HepG2 (cell line): ENCODE measurements around the gene ARRDC4. TPM values are rescaled to one million over a fixed set of nuclear protein-coding genes. Genes with fewer than 3 reads are reported as not detected.

ENCODE experiments used
- ATF7-NPFF ChIP-seq: sonication (generic); formaldehyde crosslinking; IDR thresholded peaks from 2 replicates; pipeline ENCODE4 v1.8.1; 2023; ENCODE audit warnings: mild to moderate bottlenecking, low read depth, missing genetic modification reagents, moderate library complexity
- FOXC1 ChIP-seq: sonication (generic); formaldehyde crosslinking; IDR thresholded peaks from 2 replicates; pipeline ENCODE4 v1.8.0; 2022; ENCODE audit warnings: mild to moderate bottlenecking, missing genetic modification reagents, borderline replicate concordance
- FOXK1 ChIP-seq: sonication (generic); formaldehyde crosslinking; IDR thresholded peaks from 2 replicates; pipeline ENCODE4 v1.4.0; 2020; ENCODE audit warnings: low read depth, missing genetic modification reagents, borderline replicate concordance
- IKZF4 ChIP-seq: sonication (generic); formaldehyde crosslinking; IDR thresholded peaks from 2 replicates; pipeline ENCODE4 v1.5.1; 2020; ENCODE audit warnings: borderline replicate concordance, mild to moderate bottlenecking, low read depth, missing genetic modification reagents; ENCODE audit errors: not compliant biosample characterization
- MED1 ChIP-seq: sonication (generic); formaldehyde crosslinking; IDR thresholded peaks from 2 replicates; pipeline ENCODE4 v1.4.0; 2020; ENCODE audit warnings: missing genetic modification reagents
- MTA1 ChIP-seq: sonication (generic); formaldehyde crosslinking; IDR thresholded peaks from 2 replicates; pipeline ENCODE4 v1.4.0; 2020; ENCODE audit warnings: missing genetic modification reagents, mild to moderate bottlenecking, borderline replicate concordance
- SNAPC2 ChIP-seq: sonication (generic); formaldehyde crosslinking; IDR thresholded peaks from 2 replicates; pipeline ENCODE4 v1.8.1; 2022; ENCODE audit warnings: mild to moderate bottlenecking, missing genetic modification reagents
- ZNF160 ChIP-seq: sonication (generic); formaldehyde crosslinking; IDR thresholded peaks from 2 replicates; pipeline ENCODE4 v1.8.0; 2022; ENCODE audit warnings: mild to moderate bottlenecking, inconsistent platforms, missing genetic modification reagents
- ZNF432 ChIP-seq: sonication (generic); formaldehyde crosslinking; IDR thresholded peaks from 2 replicates; pipeline ENCODE4 v1.5.0; 2020; ENCODE audit warnings: missing genetic modification reagents, mild to moderate bottlenecking, borderline replicate concordance
- polyA plus RNA-seq, 8 experiments: library from polyadenylated mRNA; depleted of rRNA in 3 of 8; stranded (reverse) in 7 of 8; unstranded in 1 of 8; fragments of >200 nt; fragmentation: Illumina TruSeq in 4 of 8; extraction: Trizol in 4 of 8; gene quantifications; 2 replicates each; pipeline versions ENCODE4 v1.2.1 to v1.2.3, GENCODE V29; 2011 to 2016; ENCODE audit warnings: low read depth in 4 of 8, missing spikeins in 1 of 8, mixed read lengths in 1 of 8; ENCODE audit not compliant: insufficient read depth in 1 of 8
- total RNA-seq, 5 experiments: library from RNA; depleted of rRNA; stranded (reverse); fragments of >200 nt; fragmentation: Illumina TruSeq; extraction: Trizol; gene quantifications; 2 replicates each; pipeline ENCODE4 v1.2.3, GENCODE V29; 2016; ENCODE audit warnings: low read depth in 1 of 5
- TF ChIP-seq, protein P1 (sequence below): sonication (generic); formaldehyde crosslinking; IDR thresholded peaks from 2 replicates; pipeline ENCODE4 v1.4.0; 2020; ENCODE audit warnings: low read depth, mild to moderate bottlenecking, missing genetic modification reagents
- TF ChIP-seq, protein P2 (sequence below): sonication (generic); formaldehyde crosslinking; IDR thresholded peaks from 2 replicates; pipeline ENCODE4 v1.8.1; 2023; ENCODE audit warnings: mild to moderate bottlenecking, inconsistent platforms, moderate library complexity, missing genetic modification reagents, borderline replicate concordance
- TF ChIP-seq, protein P3 (sequence below): sonication (generic); formaldehyde crosslinking; IDR thresholded peaks from 2 replicates; pipeline ENCODE4 v1.5.0; 2020; ENCODE audit warnings: missing genetic modification reagents
- TF ChIP-seq, protein P4 (sequence below): sonication (generic); formaldehyde crosslinking; IDR thresholded peaks from 2 replicates; pipeline ENCODE4 v1.8.0; 2022; ENCODE audit warnings: mild to moderate bottlenecking, missing genetic modification reagents; ENCODE audit not compliant: insufficient replicate concordance
- TF ChIP-seq, protein P5 (sequence below): sonication (generic); formaldehyde crosslinking; IDR thresholded peaks from 2 replicates; pipeline ENCODE4 v1.5.0; 2020; ENCODE audit warnings: mild to moderate bottlenecking, missing genetic modification reagents, moderate library complexity
- TF ChIP-seq, protein P6 (sequence below): sonication (generic); formaldehyde crosslinking; IDR thresholded peaks from 2 replicates; pipeline ENCODE4 v1.4.0; 2020; ENCODE audit warnings: mild to moderate bottlenecking, low read depth, missing genetic modification reagents

The ARRDC4 gene
- total and polyA plus RNA-seq, 2 of the 13 experiments (the other 11 are each of a cell fraction or from before 2014, with no cell fraction given): 1.5 to 2.5 TPM

DNA sequence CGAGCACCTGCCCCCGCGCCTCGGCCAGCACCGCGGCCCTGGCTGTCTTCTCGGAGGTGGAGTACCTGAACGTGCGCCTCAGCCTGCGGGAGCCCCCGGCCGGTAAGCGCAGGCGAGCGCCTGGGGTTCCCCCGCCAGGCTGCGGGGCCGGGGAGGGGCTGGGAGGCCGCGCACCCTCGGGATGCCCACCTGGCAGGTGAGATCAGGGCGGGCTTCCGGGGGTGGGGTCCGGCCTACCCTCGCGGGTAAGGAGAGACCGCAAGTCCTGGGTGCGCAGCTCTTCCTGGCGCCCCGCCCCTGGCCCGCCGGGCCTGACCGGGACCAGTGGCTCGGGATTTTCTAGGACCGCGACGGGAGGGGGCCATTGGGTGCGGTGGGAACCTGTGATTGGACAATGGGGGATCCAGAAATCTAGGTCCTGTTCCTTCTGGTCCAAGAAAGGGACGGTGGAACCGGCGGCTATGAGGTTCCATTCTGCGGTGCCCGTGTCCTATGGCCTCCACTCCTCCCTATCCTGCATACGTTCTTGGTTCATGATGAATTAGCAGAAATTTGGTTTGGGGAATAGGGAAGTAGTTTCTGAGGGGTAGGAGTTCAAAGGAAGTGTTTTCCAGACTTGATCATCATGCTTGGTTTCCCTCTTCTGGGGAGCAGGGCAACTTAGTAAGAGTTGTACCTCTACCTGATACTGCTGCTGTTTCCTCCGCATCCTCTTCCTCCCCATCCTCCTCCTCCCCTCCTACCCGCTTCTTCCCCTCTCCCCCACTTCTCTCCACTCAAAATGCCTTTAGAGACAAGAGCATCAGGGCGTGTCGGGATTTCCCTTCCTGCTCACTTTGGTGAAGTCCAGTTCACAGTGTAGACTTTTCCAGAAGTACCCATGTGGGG lies 808 bp downstream of the ARRDC4 start (continued):
- TF ChIP-seq, protein P1, sequence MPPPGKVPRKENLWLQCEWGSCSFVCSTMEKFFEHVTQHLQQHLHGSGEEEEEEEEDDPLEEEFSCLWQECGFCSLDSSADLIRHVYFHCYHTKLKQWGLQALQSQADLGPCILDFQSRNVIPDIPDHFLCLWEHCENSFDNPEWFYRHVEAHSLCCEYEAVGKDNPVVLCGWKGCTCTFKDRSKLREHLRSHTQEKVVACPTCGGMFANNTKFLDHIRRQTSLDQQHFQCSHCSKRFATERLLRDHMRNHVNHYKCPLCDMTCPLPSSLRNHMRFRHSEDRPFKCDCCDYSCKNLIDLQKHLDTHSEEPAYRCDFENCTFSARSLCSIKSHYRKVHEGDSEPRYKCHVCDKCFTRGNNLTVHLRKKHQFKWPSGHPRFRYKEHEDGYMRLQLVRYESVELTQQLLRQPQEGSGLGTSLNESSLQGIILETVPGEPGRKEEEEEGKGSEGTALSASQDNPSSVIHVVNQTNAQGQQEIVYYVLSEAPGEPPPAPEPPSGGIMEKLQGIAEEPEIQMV (CRISPR knock-in tag): no peak
- TF ChIP-seq, protein P2, sequence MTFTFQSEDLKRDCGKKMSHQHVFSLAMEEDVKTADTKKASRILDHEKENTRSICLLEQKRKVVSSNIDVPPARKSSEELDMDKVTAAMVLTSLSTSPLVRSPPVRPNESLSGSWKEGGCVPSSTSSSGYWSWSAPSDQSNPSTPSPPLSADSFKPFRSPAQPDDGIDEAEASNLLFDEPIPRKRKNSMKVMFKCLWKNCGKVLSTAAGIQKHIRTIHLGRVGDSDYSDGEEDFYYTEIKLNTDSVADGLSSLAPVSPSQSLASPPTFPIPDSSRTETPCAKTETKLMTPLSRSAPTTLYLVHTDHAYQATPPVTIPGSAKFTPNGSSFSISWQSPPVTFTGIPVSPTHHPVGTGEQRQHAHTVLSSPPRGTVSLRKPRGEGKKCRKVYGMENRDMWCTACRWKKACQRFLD (CRISPR knock-in tag): no peak
- no peak for TF ChIP-seq ATF7-NPFF (CRISPR knock-in tag)
- TF ChIP-seq, protein P3, sequence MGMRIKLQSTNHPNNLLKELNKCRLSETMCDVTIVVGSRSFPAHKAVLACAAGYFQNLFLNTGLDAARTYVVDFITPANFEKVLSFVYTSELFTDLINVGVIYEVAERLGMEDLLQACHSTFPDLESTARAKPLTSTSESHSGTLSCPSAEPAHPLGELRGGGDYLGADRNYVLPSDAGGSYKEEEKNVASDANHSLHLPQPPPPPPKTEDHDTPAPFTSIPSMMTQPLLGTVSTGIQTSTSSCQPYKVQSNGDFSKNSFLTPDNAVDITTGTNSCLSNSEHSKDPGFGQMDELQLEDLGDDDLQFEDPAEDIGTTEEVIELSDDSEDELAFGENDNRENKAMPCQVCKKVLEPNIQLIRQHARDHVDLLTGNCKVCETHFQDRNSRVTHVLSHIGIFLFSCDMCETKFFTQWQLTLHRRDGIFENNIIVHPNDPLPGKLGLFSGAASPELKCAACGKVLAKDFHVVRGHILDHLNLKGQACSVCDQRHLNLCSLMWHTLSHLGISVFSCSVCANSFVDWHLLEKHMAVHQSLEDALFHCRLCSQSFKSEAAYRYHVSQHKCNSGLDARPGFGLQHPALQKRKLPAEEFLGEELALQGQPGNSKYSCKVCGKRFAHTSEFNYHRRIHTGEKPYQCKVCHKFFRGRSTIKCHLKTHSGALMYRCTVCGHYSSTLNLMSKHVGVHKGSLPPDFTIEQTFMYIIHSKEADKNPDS (CRISPR knock-in tag): no peak
- TF ChIP-seq MTA1: no peak
- no peak for TF ChIP-seq MED1
- TF ChIP-seq, protein P4, sequence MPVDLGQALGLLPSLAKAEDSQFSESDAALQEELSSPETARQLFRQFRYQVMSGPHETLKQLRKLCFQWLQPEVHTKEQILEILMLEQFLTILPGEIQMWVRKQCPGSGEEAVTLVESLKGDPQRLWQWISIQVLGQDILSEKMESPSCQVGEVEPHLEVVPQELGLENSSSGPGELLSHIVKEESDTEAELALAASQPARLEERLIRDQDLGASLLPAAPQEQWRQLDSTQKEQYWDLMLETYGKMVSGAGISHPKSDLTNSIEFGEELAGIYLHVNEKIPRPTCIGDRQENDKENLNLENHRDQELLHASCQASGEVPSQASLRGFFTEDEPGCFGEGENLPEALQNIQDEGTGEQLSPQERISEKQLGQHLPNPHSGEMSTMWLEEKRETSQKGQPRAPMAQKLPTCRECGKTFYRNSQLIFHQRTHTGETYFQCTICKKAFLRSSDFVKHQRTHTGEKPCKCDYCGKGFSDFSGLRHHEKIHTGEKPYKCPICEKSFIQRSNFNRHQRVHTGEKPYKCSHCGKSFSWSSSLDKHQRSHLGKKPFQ (CRISPR knock-in tag): no peak
- TF ChIP-seq IKZF4: no peak
- no peak for TF ChIP-seq FOXC1 (CRISPR knock-in tag)
- TF ChIP-seq ZNF160 (CRISPR knock-in tag): no peak
- TF ChIP-seq FOXK1 (CRISPR knock-in tag): no peak
- TF ChIP-seq, protein P5, sequence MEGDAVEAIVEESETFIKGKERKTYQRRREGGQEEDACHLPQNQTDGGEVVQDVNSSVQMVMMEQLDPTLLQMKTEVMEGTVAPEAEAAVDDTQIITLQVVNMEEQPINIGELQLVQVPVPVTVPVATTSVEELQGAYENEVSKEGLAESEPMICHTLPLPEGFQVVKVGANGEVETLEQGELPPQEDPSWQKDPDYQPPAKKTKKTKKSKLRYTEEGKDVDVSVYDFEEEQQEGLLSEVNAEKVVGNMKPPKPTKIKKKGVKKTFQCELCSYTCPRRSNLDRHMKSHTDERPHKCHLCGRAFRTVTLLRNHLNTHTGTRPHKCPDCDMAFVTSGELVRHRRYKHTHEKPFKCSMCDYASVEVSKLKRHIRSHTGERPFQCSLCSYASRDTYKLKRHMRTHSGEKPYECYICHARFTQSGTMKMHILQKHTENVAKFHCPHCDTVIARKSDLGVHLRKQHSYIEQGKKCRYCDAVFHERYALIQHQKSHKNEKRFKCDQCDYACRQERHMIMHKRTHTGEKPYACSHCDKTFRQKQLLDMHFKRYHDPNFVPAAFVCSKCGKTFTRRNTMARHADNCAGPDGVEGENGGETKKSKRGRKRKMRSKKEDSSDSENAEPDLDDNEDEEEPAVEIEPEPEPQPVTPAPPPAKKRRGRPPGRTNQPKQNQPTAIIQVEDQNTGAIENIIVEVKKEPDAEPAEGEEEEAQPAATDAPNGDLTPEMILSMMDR (CRISPR knock-in tag): no peak
- TF ChIP-seq ZNF432 (CRISPR knock-in tag): no peak
- TF ChIP-seq, protein P6, sequence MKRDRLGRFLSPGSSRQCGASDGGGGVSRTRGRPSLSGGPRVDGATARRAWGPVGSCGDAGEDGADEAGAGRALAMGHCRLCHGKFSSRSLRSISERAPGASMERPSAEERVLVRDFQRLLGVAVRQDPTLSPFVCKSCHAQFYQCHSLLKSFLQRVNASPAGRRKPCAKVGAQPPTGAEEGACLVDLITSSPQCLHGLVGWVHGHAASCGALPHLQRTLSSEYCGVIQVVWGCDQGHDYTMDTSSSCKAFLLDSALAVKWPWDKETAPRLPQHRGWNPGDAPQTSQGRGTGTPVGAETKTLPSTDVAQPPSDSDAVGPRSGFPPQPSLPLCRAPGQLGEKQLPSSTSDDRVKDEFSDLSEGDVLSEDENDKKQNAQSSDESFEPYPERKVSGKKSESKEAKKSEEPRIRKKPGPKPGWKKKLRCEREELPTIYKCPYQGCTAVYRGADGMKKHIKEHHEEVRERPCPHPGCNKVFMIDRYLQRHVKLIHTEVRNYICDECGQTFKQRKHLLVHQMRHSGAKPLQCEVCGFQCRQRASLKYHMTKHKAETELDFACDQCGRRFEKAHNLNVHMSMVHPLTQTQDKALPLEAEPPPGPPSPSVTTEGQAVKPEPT: no peak
- TF ChIP-seq SNAPC2 (CRISPR knock-in tag): no peak
